Mononuclear cell (primary cell): ENCODE data around the gene DHRS12. TPM values are rescaled to one million over a fixed set of nuclear protein-coding genes. Genes with fewer than 3 reads are reported as not detected.
A peak's percentile ranks its signal among the peaks of the same experiment; 100 is the strongest.

Experiments
- H3K27me3 ChIP-seq: 2 replicates; pipeline ENCODE4 v1.6.0; 2011; ENCODE audit warnings: low read length, control low read depth; ENCODE audit not compliant: insufficient read depth
- H3K4me1 ChIP-seq: 2 replicates; pipeline ENCODE4 v1.5.1; 2011; ENCODE audit warnings: mild to moderate bottlenecking, low read length, control low read depth; ENCODE audit not compliant: insufficient read depth
- H3K4me3 ChIP-seq: 2 replicates; pipeline ENCODE4 v1.5.1; 2011; ENCODE audit warnings: mild to moderate bottlenecking, low read length, moderate library complexity
- H3K9me3 ChIP-seq: 2 replicates; pipeline ENCODE4 v1.5.1; 2011; ENCODE audit warnings: low read depth, mild to moderate bottlenecking, control low read depth, low read length
- total RNA-seq: library from RNA; depleted of rRNA; stranded (reverse); fragments of >200 nt; gene quantifications from one replicate; pipeline ENCODE4 v1.2.3, GENCODE V29; 2012

Gene DHRS12
- total RNA-seq, 1 donor = 3.6 TPM

GRCh38 chr13:51804295-51805172 is 571 bp upstream of the DHRS12 start:
- no peaks in the 10 kb centered on the region for H3K27me3 ChIP-seq
- H3K4me3 ChIP-seq = peak overlapping the region; percentile 81
- no peaks in the 10 kb centered on the region for H3K9me3 ChIP-seq
- peaks cover 35% of the 10 kb centered on the region for H3K4me1 ChIP-seq

- no peaks in the 10 kb centered on the region for H3K9me3 ChIP-seq
- peaks cover 35% of the 10 kb centered on the region for H3K4me1 ChIP-seq
- H3K27me3 ChIP-seq = no peaks in the 10 kb centered on the region
- peak overlapping the region; percentile 81 for H3K4me3 ChIP-seq
These were observed 1.1 kb downstream of the DHRS12 start for GRCh38 chr13:51802631-51803418.

GRCh38 chr13:51801631-51802099 is 2.3 kb downstream of the DHRS12 start:
- Histone ChIP-seq H3K4me1 (peaks cover 35% of the 10 kb centered on the region), H3K27me3 (no peaks in the 10 kb centered on the region), H3K9me3 (no peaks in the 10 kb centered on the region), H3K4me3 (no peak overlapping the region)

- no peaks in the 10 kb centered on the region for H3K9me3 ChIP-seq
- H3K4me1 ChIP-seq = peaks cover 34% of the 10 kb centered on the region
- H3K27me3 ChIP-seq = no peaks in the 10 kb centered on the region
- H3K4me3 ChIP-seq = no peak overlapping the region
These were observed 3.5 kb downstream of the DHRS12 start for GRCh38 chr13:51800486-51800885.

GRCh38 chr13:51799261-51799660 is 4.7 kb downstream of the DHRS12 start:
- no peaks in the 10 kb centered on the region for H3K9me3 ChIP-seq
- H3K4me3 ChIP-seq = no peak overlapping the region
- peaks cover 32% of the 10 kb centered on the region for H3K4me1 ChIP-seq
- H3K27me3 ChIP-seq = no peaks in the 10 kb centered on the region

- Histone ChIP-seq H3K4me3 (no peak overlapping the region), H3K27me3 (no peaks in the 10 kb centered on the region), H3K9me3 (no peaks in the 10 kb centered on the region), H3K4me1 (peaks cover 39% of the 10 kb centered on the region)
These were observed 6.1 kb downstream of the DHRS12 start for GRCh38 chr13:51797664-51798488.

- no peak overlapping the region for H3K4me3 ChIP-seq
- no peaks in the 10 kb centered on the region for H3K9me3 ChIP-seq
- H3K27me3 ChIP-seq = no peaks in the 10 kb centered on the region
- peaks cover 26% of the 10 kb centered on the region for H3K4me1 ChIP-seq
These were observed 7.4 kb downstream of the DHRS12 start for GRCh38 chr13:51796546-51796945.

- Histone ChIP-seq H3K4me3 (no peak overlapping the region), H3K4me1 (peaks cover 24% of the 10 kb centered on the region), H3K9me3 (no peaks in the 10 kb centered on the region), H3K27me3 (no peaks in the 10 kb centered on the region)
These were observed 8.5 kb downstream of the DHRS12 start for GRCh38 chr13:51795419-51795818.

- Histone ChIP-seq H3K9me3 (no peaks in the 10 kb centered on the region), H3K27me3 (no peaks in the 10 kb centered on the region), H3K4me3 (no peak overlapping the region)
These were observed 9.0 kb downstream of the DHRS12 start for GRCh38 chr13:51794964-51795363.

GRCh38 chr13:51793570-51794271 is 10.2 kb downstream of the DHRS12 start:
- no peak overlapping the region for H3K4me3 ChIP-seq
- peaks cover 24% of the 10 kb centered on the region for H3K4me1 ChIP-seq
- H3K9me3 ChIP-seq = no peaks in the 10 kb centered on the region
- H3K27me3 ChIP-seq = no peaks in the 10 kb centered on the region

More at GRCh38 chr13:51794964-51795363, 9.0 kb downstream of the DHRS12 start:
- H3K4me1 ChIP-seq = peaks cover 24% of the 10 kb centered on the region

GRCh38 chr13:51786425-51787265 is 17.3 kb downstream of the DHRS12 start:
- H3K4me1 ChIP-seq = no peaks in the 10 kb centered on the region
- no peak overlapping the region for H3K4me3 ChIP-seq
- H3K9me3 ChIP-seq = no peaks in the 10 kb centered on the region
- H3K27me3 ChIP-seq = no peaks in the 10 kb centered on the region

GRCh38 chr13:51785712-51786424 is 18.1 kb downstream of the DHRS12 start:
- H3K4me1 ChIP-seq = no peaks in the 10 kb centered on the region
- no peaks in the 10 kb centered on the region for H3K27me3 ChIP-seq
- H3K9me3 ChIP-seq = no peaks in the 10 kb centered on the region
- no peak overlapping the region for H3K4me3 ChIP-seq

- H3K4me3 ChIP-seq = no peak overlapping the region
- H3K27me3 ChIP-seq = no peaks in the 10 kb centered on the region
- no peaks in the 10 kb centered on the region for H3K9me3 ChIP-seq
- no peaks in the 10 kb centered on the region for H3K4me1 ChIP-seq
These were observed 19.9 kb downstream of the DHRS12 start for GRCh38 chr13:51784097-51784496.
